ENCODE data around the gene RTL5.

Gene RTL5

DNA sequence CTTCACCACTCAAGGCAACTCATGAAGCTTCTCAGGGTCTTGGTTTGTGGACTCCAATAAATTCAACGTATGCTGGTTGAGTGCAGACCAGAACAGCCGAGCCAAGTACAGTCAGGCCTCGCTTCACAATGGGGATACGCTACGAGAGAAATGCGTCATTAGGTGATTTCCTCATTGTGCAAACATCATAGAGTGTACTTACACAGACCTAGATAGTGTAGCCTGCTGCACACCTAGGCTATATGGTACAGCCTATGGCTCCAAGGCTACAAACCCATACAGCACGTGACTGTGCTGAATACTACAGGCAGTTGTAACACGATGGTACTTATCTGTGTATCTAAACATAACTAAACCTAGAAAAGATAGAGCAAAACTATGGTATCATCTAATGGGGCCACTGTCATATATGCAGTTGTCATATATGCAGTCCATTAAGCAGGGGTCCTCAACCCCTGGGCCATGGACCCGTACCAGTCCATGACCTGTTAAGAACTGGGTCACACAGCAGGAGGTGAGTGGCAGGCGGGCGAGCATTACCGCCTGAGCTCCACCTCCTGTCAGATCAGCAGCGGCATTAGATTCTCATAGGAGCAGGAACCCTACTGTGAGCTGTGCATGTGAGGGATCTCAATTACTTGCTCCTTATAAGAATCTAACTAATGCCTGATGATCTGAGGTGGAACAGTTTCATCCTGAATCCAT, 31.5 kb downstream of the RTL5 start:
- Mint-ChIP-seq H3K4me1 (peaks cover 47% of the 10 kb centered on the region), H3K4me3 (peak overlapping the region; percentile 84), H3K36me3 (ENCODE audit: insufficient read depth) (peaks cover 13% of the 10 kb centered on the region), H3K27ac (ENCODE audit: low read depth) (peak overlapping the region; percentile 96), H3K9me3 (no peaks in the 10 kb centered on the region), H3K27me3 (no peaks in the 10 kb centered on the region)
- DNase-seq (ENCODE audit: low spot score in 2 of 2) (no peak), ATAC-seq (replicated peaks; ENCODE audit: extremely low read depth, poor library complexity, severe bottlenecking) (peak; percentile 49)

DNA sequence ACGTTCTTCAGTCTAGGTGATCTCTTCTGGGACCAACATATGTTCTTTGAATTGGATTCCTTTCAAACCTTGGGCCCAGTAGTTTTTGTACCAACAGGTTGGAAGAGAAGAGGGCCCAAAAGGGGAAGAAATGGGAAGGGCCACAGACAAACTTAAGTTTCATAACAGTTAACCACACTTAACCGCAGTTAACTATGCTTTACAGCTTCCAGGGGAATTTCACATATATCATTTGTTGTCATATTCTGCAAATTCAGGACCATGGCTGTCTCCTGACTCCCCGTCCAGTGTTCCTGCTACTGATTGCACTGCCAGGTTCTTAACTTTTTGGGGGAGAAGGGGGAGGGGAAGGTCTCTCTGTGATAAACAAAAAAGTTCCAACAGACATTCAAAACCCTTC, 34.6 kb downstream of the RTL5 start:
- ATAC-seq (replicated peaks; ENCODE audit: extremely low read depth, poor library complexity, severe bottlenecking) (no peak), DNase-seq (ENCODE audit: low spot score in 2 of 2) (no peak)
- Mint-ChIP-seq H3K4me1 (peaks cover 36% of the 10 kb centered on the region), H3K36me3 (ENCODE audit: insufficient read depth) (peaks cover 12% of the 10 kb centered on the region), H3K9me3 (no peaks in the 10 kb centered on the region), H3K27ac (ENCODE audit: low read depth) (peak overlapping the region; percentile 51), H3K27me3 (no peaks in the 10 kb centered on the region), H3K4me3 (no peak overlapping the region)

DNA sequence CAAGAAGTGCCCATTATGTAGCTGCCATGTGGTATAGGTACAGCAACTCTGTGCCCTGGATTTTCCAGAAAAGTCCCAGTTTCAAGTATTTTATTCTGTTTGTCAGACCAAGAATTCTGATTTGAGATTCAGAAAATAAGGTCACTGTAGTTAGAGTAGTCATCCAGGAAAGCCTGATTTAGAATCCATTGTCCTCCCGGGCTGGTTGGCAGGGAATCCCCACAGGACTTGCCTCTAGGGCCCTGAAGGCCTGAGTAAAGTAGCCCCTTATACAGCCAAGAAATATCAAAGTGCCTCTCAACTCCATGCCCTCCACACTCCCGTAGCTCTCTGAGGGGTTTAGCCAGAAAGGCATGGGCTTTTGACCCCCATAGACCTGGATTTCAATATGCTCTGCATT, 36.3 kb downstream of the RTL5 start:
- no peak for ATAC-seq (replicated peaks; ENCODE audit: extremely low read depth, poor library complexity, severe bottlenecking)
- Mint-ChIP-seq H3K36me3 (ENCODE audit: insufficient read depth) (peaks cover 3% of the 10 kb centered on the region), H3K9me3 (no peaks in the 10 kb centered on the region), H3K27me3 (no peaks in the 10 kb centered on the region), H3K27ac (ENCODE audit: low read depth) (peak overlapping the region; percentile 83), H3K4me3 (peak overlapping the region; percentile 26), H3K4me1 (peaks cover 19% of the 10 kb centered on the region)
- DNase-seq (ENCODE audit: low spot score in 2 of 2): no peak

DNA sequence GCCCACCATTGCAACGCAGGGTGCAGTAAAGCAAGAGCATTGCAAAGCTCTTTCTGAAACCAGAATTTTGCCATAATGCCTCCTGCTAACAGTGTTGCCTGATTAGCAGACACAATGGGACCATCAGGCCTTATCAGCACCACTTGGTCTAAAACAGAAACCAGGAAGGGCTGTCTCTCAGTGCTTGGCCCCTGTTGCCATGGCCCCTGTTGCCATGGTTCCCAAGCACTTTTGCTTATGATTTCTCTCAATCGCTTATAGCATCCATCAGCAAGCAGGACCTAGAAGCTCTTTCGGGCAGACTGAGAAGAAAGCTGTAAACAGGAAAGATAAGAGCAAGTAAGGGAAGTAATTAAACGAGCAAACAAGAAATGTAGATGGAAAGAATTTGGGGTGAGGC, 36.8 kb downstream of the RTL5 start:
- DNase-seq (ENCODE audit: low spot score in 2 of 2): peak; percentile 51 to 77
- H3K36me3 Mint-ChIP-seq (ENCODE audit: insufficient read depth): peaks cover 3% of the 10 kb centered on the region
- ATAC-seq (replicated peaks; ENCODE audit: extremely low read depth, poor library complexity, severe bottlenecking): peak; percentile 97
- no peaks in the 10 kb centered on the region for H3K9me3 Mint-ChIP-seq
- peaks cover 15% of the 10 kb centered on the region for H3K4me1 Mint-ChIP-seq
- no peaks in the 10 kb centered on the region for H3K27me3 Mint-ChIP-seq
- peak overlapping the region; percentile 26 for H3K4me3 Mint-ChIP-seq
- H3K27ac Mint-ChIP-seq (ENCODE audit: low read depth): peak overlapping the region; percentile 83

DNA sequence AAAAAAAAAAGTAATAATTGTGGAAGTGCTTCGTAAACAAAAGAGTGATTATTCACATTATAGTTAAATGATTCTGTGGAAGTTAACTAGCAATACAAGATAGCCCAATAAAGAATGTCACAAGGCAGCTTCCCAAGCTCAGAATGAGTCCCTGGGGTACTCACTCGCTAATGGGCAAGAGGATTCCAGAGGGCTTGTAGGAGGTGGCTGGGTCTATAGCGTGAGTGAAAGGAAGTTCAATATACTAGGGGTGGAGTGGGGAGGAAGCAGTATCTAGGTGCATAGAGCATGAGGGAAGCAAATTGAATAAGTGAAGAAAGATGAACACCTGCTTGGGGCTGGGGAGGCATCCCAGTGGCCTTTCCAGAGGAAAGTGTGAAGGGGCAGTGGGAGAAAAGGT, 42.5 kb downstream of the RTL5 start:
- Mint-ChIP-seq H3K36me3 (ENCODE audit: insufficient read depth) (no peaks in the 10 kb centered on the region), H3K27ac (ENCODE audit: low read depth) (no peak overlapping the region), H3K4me3 (no peak overlapping the region), H3K9me3 (no peaks in the 10 kb centered on the region), H3K4me1 (peaks cover 16% of the 10 kb centered on the region), H3K27me3 (no peaks in the 10 kb centered on the region)
- DNase-seq (ENCODE audit: low spot score in 2 of 2) (no peak), ATAC-seq (replicated peaks; ENCODE audit: extremely low read depth, poor library complexity, severe bottlenecking) (no peak)

DNA sequence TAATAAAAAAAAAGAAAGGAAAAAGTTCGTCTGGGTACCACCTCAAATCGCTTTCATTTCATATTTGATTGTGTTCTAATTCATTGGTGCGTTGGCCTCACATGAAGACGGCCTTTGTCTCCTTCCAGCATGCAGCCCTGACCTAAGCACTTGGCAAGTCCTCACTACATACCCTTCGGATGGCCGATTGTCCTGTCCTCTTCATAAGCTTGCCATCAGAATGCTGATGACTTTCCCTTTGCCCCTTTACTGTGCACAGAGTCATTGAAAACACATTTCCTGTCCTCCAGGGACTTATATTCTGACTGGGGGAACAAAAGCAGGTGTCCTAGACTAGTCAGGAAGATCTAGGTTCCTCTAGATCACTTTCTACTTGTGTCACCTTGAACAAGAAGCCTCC, 43.0 kb downstream of the RTL5 start:
- Mint-ChIP-seq H3K36me3 (ENCODE audit: insufficient read depth) (no peaks in the 10 kb centered on the region), H3K4me1 (peaks cover 16% of the 10 kb centered on the region), H3K4me3 (no peak overlapping the region), H3K27ac (ENCODE audit: low read depth) (no peak overlapping the region), H3K27me3 (no peaks in the 10 kb centered on the region), H3K9me3 (no peaks in the 10 kb centered on the region)
- DNase-seq (ENCODE audit: low spot score in 2 of 2) (no peak), ATAC-seq (replicated peaks; ENCODE audit: extremely low read depth, poor library complexity, severe bottlenecking) (no peak)

DNA sequence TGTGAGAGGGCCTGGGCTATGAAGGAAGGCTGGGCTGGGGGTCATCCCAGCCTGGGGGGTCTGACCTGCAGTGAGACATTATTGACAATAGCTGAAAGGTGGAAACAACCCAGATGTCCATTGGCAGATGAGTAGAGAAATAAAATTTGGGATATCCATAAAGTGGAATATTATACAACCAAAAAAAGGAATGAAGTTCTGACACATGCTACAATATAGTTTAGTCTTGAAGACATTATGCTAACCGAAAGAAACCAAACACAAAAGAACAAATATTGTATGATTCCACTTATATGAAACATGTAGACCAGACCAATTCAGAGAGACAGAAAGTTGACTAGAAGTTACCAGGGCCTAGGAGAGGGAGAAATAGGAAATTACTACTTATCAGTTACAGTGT, 44.7 kb downstream of the RTL5 start:
- Mint-ChIP-seq H3K27ac (ENCODE audit: low read depth) (no peak overlapping the region), H3K27me3 (no peaks in the 10 kb centered on the region), H3K4me3 (no peak overlapping the region), H3K4me1 (peaks cover 16% of the 10 kb centered on the region), H3K9me3 (no peaks in the 10 kb centered on the region), H3K36me3 (ENCODE audit: insufficient read depth) (no peaks in the 10 kb centered on the region)
- no peak for DNase-seq (ENCODE audit: low spot score in 2 of 2)
- ATAC-seq (replicated peaks; ENCODE audit: extremely low read depth, poor library complexity, severe bottlenecking): no peak

DNA sequence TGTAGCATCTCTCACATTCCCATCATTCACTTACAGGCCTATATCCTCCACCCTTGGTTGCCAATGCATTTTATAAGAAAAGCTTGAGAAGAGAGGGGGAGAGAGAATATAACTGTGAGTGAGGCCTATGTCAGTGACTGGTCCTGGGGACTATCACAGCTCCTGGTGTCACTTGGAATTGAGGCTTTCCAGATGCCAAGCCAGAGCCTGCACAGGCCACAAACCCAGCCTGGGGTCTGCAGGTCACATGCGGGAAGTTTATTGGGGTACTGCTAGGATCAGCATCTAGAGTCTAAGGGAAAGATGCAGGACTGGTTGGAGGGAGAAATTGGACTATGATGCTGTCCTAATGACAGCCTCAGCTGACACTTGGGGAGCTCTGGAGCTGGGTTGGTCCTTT, 47.6 kb downstream of the RTL5 start:
- DNase-seq (ENCODE audit: low spot score in 2 of 2): no peak
- no peak overlapping the region for H3K4me3 Mint-ChIP-seq
- no peaks in the 10 kb centered on the region for H3K9me3 Mint-ChIP-seq
- no peak overlapping the region for H3K27ac Mint-ChIP-seq (ENCODE audit: low read depth)
- no peaks in the 10 kb centered on the region for H3K36me3 Mint-ChIP-seq (ENCODE audit: insufficient read depth)
- no peak for ATAC-seq (replicated peaks; ENCODE audit: extremely low read depth, poor library complexity, severe bottlenecking)
- H3K27me3 Mint-ChIP-seq: no peaks in the 10 kb centered on the region
- H3K4me1 Mint-ChIP-seq: peaks cover 17% of the 10 kb centered on the region

DNA sequence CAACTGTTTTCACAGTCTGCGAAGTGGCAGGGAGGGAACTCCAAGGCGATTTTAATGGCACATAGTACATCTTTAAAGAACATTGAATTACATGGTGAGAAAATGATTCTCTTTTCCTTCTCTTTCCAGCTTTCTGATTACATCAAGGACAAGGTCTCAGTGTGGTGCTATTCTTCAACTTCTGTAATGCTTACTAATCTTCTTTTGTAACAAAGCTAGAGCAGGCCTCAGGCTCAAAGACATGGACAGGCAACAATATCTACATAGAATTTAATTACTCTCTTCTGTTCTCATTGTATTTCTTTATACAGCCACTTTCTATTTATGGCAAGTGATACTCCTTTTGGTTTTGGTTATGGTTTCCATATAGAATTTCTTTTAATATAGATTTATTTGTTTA, 48.4 kb downstream of the RTL5 start:
- Mint-ChIP-seq H3K4me1 (peaks cover 16% of the 10 kb centered on the region), H3K27me3 (no peaks in the 10 kb centered on the region), H3K27ac (ENCODE audit: low read depth) (no peak overlapping the region), H3K9me3 (no peaks in the 10 kb centered on the region), H3K4me3 (no peak overlapping the region), H3K36me3 (ENCODE audit: insufficient read depth) (no peaks in the 10 kb centered on the region)
- DNase-seq (ENCODE audit: low spot score in 2 of 2): no peak
- no peak for ATAC-seq (replicated peaks; ENCODE audit: extremely low read depth, poor library complexity, severe bottlenecking)

DNA sequence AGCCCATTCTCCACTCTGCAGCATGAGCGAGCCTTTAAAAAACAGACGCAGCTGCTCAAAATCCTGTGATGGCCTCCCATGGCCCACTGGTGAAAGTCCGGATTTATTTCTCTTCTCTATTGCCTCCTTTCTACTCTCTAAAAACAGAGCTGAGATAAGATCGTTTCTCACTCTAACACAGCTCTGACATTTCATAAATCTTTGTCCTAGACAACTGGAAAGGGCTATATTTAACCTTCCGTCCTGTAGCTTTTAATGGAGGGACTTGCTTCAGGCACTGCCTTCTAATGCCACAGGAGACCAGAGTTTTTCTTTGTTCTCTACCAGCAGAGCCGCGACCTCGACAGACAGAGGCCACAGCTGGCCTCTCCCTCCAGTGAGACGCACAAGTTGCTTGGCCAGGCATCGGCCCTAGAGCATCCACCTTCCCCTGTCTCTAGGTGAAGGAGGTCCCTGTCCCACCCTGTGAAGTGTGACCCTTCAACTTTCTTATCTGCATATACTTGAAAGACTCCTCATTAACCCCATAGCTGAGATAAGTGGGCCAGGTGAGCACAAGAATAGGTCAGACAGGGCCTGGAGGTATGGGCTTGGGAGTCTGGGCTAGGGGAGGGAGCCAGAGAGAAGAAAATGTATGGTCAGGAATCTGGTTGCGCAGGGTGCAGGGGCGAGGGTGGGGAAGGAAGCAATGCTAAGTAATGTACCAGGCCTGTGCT, 50.0 kb downstream of the RTL5 start:
- Mint-ChIP-seq H3K27me3 (no peaks in the 10 kb centered on the region), H3K4me3 (no peak overlapping the region), H3K9me3 (no peaks in the 10 kb centered on the region), H3K4me1 (peaks cover 13% of the 10 kb centered on the region), H3K27ac (ENCODE audit: low read depth) (peak overlapping the region; percentile 67), H3K36me3 (ENCODE audit: insufficient read depth) (no peaks in the 10 kb centered on the region)
- ATAC-seq (replicated peaks; ENCODE audit: extremely low read depth, poor library complexity, severe bottlenecking) (no peak), DNase-seq (ENCODE audit: low spot score in 2 of 2) (no peak)

DNA sequence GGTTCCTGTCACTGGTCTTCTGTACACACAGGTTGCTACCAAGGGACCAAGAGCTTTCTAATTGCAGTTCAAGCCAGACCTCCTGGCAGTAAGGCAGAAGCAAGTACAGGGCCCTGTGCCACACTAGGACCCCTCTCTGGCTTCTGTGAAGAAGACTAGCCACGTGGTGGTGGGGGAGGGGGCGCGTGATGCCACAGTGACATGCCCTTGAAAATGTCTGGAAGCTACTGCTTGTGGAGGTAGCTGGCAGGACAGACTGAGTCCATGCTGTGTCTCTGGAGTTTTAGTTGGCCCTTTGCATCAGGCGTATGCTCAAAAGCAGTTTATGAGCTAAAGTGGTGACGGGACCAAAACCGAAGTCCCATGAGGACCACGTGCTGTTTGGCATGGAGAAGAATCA, 50.9 kb downstream of the RTL5 start:
- H3K4me1 Mint-ChIP-seq: peaks cover 13% of the 10 kb centered on the region
- H3K36me3 Mint-ChIP-seq (ENCODE audit: insufficient read depth): no peaks in the 10 kb centered on the region
- H3K27me3 Mint-ChIP-seq: no peaks in the 10 kb centered on the region
- H3K9me3 Mint-ChIP-seq: no peaks in the 10 kb centered on the region
- ATAC-seq (replicated peaks; ENCODE audit: extremely low read depth, poor library complexity, severe bottlenecking) (no peak), DNase-seq (ENCODE audit: low spot score in 2 of 2) (no peak)
- H3K27ac Mint-ChIP-seq (ENCODE audit: low read depth): no peak overlapping the region
- no peak overlapping the region for H3K4me3 Mint-ChIP-seq

DNA sequence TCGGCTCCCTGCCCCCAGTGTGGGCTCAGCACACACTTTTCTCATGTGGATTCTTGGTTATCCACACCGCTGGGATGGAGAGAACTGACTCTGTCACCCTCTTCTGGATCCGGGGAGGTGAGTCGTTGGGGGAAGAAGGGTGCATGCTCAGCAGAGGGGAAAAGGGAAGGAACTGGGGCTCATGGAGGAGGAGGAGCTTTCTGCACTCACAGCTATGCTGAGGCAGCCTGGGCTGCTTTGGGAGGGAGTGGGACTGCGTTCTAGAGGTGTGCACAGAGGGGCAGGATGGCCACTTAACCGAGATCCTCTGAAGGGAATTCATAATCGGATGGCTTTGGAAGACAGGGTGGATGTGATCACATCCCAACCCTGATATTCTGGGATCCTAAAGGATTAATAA, 51.6 kb downstream of the RTL5 start:
- Mint-ChIP-seq H3K4me1 (peaks cover 13% of the 10 kb centered on the region), H3K27me3 (no peaks in the 10 kb centered on the region), H3K27ac (ENCODE audit: low read depth) (no peak overlapping the region), H3K36me3 (ENCODE audit: insufficient read depth) (no peaks in the 10 kb centered on the region), H3K4me3 (no peak overlapping the region), H3K9me3 (no peaks in the 10 kb centered on the region)
- no peak for DNase-seq (ENCODE audit: low spot score in 2 of 2)
- no peak for ATAC-seq (replicated peaks; ENCODE audit: extremely low read depth, poor library complexity, severe bottlenecking)

DNA sequence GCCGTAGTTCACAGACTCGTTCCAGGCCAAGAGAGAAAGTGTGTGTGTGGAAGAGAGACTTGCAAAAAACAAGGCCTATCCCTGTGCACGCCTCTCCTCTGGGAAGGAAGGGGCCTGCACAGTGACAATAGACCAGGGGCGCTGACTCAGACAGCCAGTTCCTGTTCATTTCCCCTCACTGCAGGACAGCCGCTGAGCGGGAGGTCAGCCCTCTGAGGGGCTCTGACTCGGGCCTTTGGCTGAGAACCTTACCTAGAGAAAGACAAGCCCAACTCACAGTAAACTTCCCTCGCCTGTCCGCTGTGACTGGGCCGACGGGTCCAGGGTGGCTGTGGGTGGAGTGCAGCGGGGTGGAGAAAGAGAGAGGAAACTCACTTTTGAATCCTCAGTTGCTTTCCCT, 52.1 kb downstream of the RTL5 start:
- H3K4me3 Mint-ChIP-seq: no peak overlapping the region
- no peaks in the 10 kb centered on the region for H3K27me3 Mint-ChIP-seq
- no peak overlapping the region for H3K27ac Mint-ChIP-seq (ENCODE audit: low read depth)
- H3K36me3 Mint-ChIP-seq (ENCODE audit: insufficient read depth): no peaks in the 10 kb centered on the region
- peaks cover 13% of the 10 kb centered on the region for H3K4me1 Mint-ChIP-seq
- no peak for ATAC-seq (replicated peaks; ENCODE audit: extremely low read depth, poor library complexity, severe bottlenecking)
- DNase-seq (ENCODE audit: low spot score in 2 of 2): no peak
- H3K9me3 Mint-ChIP-seq: no peaks in the 10 kb centered on the region
